C4-2B (cell line): Measurements from ENCODE around the gene CREB3L4.

ENCODE experiments used
- ZFX ChIP-seq: fragments of 450-650 bp; IDR thresholded peaks from 2 replicates; pipeline ENCODE4 v1.6.1; 2017
- TF ChIP-seq, protein P1 (sequence below): fragments of 450-650 bp; conservative IDR thresholded peaks from 2 replicates; pipeline ENCODE4 v1.5.1; 2017; ENCODE audit warnings: mild to moderate bottlenecking

DNA sequence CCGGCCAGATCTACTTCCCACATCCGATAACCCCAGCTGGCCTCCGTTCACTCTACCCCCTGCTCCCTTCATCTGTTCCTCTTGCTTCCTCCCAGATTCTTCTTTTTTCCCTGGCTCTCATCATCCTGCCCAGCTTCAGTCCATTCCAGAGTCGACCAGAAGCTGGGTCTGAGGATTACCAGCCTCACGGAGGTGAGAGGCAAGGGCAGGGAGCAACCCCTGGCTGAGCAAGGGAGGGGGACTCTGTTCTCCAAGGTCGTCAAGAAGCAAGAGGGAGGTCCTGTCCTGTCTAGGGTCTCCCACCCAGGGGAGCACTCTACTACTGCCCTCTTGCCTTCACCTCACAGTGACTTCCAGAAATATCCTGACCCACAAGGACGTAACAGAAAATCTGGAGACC lies 5.8 kb downstream of the CREB3L4 start:
- no peak for TF ChIP-seq ZFX
- TF ChIP-seq, protein P1, sequence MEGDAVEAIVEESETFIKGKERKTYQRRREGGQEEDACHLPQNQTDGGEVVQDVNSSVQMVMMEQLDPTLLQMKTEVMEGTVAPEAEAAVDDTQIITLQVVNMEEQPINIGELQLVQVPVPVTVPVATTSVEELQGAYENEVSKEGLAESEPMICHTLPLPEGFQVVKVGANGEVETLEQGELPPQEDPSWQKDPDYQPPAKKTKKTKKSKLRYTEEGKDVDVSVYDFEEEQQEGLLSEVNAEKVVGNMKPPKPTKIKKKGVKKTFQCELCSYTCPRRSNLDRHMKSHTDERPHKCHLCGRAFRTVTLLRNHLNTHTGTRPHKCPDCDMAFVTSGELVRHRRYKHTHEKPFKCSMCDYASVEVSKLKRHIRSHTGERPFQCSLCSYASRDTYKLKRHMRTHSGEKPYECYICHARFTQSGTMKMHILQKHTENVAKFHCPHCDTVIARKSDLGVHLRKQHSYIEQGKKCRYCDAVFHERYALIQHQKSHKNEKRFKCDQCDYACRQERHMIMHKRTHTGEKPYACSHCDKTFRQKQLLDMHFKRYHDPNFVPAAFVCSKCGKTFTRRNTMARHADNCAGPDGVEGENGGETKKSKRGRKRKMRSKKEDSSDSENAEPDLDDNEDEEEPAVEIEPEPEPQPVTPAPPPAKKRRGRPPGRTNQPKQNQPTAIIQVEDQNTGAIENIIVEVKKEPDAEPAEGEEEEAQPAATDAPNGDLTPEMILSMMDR = no peak
